Measurements from ENCODE around the gene ATP9A.

DNA sequence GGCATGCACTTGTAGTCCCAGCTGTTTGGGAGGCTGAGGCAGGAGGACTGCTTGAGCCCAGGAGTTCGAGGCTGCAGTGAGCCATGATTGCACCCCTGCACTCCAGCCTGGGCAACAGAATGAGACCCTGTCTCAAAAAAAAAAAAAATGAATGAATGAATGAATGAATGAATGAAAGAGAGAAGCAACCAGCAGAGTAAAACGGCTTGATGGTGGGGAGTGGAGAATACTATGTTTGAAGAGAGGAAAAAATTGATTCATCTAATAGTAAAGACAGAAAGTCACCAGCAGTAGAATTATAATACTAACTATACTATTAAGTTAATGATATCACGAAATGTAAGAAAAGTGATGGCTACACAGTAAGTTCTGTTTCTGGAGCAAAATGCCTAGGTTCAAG is 80.6 kb downstream of the ATP9A start:
- TF ChIP-seq, protein P1, sequence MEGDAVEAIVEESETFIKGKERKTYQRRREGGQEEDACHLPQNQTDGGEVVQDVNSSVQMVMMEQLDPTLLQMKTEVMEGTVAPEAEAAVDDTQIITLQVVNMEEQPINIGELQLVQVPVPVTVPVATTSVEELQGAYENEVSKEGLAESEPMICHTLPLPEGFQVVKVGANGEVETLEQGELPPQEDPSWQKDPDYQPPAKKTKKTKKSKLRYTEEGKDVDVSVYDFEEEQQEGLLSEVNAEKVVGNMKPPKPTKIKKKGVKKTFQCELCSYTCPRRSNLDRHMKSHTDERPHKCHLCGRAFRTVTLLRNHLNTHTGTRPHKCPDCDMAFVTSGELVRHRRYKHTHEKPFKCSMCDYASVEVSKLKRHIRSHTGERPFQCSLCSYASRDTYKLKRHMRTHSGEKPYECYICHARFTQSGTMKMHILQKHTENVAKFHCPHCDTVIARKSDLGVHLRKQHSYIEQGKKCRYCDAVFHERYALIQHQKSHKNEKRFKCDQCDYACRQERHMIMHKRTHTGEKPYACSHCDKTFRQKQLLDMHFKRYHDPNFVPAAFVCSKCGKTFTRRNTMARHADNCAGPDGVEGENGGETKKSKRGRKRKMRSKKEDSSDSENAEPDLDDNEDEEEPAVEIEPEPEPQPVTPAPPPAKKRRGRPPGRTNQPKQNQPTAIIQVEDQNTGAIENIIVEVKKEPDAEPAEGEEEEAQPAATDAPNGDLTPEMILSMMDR (IDR thresholded peaks at IDR 0.05 in 2 of 3, conservative IDR thresholded peaks at IDR 0.05 in 1 of 3; ENCODE audit: control insufficient read depth in 2 of 3, extremely low read depth in 1 of 3, insufficient read depth in 1 of 3, low read depth in 3 of 3, low read length in 3 of 3), result no peak
- TF ChIP-seq POLR2A (IDR thresholded peaks at IDR 0.05; ENCODE audit: low read depth, low read length), result no peak
- no peak for TF ChIP-seq RCOR1 (conservative IDR thresholded peaks at IDR 0.05; ENCODE audit: low read depth, low read length)
- TF ChIP-seq RFX5 (IDR thresholded peaks at IDR 0.05; ENCODE audit: low read depth, low read length), result no peak
- TF ChIP-seq NR2C1 (IDR thresholded peaks at IDR 0.05), result no peak
- TF ChIP-seq, protein P2, sequence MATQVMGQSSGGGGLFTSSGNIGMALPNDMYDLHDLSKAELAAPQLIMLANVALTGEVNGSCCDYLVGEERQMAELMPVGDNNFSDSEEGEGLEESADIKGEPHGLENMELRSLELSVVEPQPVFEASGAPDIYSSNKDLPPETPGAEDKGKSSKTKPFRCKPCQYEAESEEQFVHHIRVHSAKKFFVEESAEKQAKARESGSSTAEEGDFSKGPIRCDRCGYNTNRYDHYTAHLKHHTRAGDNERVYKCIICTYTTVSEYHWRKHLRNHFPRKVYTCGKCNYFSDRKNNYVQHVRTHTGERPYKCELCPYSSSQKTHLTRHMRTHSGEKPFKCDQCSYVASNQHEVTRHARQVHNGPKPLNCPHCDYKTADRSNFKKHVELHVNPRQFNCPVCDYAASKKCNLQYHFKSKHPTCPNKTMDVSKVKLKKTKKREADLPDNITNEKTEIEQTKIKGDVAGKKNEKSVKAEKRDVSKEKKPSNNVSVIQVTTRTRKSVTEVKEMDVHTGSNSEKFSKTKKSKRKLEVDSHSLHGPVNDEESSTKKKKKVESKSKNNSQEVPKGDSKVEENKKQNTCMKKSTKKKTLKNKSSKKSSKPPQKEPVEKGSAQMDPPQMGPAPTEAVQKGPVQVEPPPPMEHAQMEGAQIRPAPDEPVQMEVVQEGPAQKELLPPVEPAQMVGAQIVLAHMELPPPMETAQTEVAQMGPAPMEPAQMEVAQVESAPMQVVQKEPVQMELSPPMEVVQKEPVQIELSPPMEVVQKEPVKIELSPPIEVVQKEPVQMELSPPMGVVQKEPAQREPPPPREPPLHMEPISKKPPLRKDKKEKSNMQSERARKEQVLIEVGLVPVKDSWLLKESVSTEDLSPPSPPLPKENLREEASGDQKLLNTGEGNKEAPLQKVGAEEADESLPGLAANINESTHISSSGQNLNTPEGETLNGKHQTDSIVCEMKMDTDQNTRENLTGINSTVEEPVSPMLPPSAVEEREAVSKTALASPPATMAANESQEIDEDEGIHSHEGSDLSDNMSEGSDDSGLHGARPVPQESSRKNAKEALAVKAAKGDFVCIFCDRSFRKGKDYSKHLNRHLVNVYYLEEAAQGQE (IDR thresholded peaks at IDR 0.05; ENCODE audit: low read depth, low read length), result no peak
- no peak for TF ChIP-seq EZH2 (IDR thresholded peaks at IDR 0.05; ENCODE audit: borderline replicate concordance, control insufficient read depth, low read depth, low read length)
- no peak for TF ChIP-seq CEBPB (IDR thresholded peaks at IDR 0.05; ENCODE audit: borderline replicate concordance in 1 of 2, low read depth in 2 of 2, low read length in 2 of 2)
- TF ChIP-seq ESRRA (IDR thresholded peaks at IDR 0.05; ENCODE audit: low read length), result no peak
- no peak for TF ChIP-seq SIX5 (IDR thresholded peaks at IDR 0.05; ENCODE audit: low read depth, low read length, severe bottlenecking)
- no peak for TF ChIP-seq MEF2A (IDR thresholded peaks at IDR 0.05; ENCODE audit: insufficient read depth, low read depth, low read length)
- no peak for TF ChIP-seq TCF7 (IDR thresholded peaks at IDR 0.05; ENCODE audit: borderline replicate concordance)

All from GM12878 (cell line).